GM19452 (cell line): ENCODE measurements around the gene CCDC57.

Experiments used
- ATAC-seq: cut with Tn5 transposase; IDR thresholded peaks from one replicate; pipeline ENCODE4 v1.9.1; 2021; ENCODE audit not compliant: unreplicated experiment

The CCDC57 gene

DNA sequence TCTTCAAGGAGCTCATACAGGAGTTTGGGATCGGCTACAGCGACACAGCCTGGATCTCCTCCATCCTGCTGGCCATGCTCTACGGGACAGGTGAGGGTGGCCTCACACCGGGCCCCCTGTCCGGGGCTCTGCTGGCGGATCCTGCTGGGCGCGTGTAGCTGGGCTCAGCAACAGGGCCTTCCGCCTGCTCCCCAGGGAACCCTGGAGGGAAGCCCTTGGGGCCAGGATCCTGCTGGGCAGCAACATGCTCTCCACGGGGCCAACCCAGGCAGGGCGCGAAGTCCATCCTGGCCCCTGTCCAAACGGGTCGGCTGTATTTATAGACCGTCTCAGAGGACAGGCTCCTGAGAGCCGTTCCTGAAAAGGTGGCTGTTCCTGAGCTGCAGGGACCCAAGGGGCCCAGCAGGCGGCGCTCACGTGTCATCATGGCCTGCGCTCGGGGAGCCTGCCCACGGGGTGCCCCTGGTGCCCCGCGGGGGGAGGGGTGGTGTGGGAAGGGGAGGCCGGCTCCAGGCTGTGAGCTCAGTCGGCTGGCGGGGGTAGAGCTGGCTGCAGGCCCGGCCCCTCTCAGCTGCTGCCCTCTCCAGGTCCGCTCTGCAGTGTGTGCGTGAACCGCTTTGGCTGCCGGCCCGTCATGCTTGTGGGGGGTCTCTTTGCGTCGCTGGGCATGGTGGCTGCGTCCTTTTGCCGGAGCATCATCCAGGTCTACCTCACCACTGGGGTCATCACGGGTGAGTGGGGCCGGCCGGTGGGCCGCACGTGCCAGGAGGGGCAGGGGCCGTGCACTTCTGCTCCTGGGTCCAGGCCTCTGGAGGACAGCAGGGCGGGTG lies 23.7 kb upstream of the CCDC57 start:
- ATAC-seq = no peak

DNA sequence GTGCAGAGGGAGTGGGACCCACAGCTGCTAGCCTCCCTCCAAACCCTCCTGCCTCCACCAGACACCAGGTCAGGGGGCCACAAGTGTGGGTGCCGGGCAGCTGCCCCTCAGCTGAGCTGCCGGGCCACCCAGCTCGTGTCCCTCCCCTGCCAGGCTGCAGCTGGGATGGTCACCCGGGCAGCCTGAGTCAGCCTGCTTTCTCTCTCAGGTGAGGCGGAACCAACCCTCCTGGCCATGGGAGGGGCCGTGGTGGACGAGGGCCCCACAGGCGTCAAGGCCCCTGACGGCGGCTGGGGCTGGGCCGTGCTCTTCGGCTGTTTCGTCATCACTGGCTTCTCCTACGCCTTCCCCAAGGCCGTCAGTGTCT lies 23.1 kb upstream of the CCDC57 start:
- no peak for ATAC-seq

DNA sequence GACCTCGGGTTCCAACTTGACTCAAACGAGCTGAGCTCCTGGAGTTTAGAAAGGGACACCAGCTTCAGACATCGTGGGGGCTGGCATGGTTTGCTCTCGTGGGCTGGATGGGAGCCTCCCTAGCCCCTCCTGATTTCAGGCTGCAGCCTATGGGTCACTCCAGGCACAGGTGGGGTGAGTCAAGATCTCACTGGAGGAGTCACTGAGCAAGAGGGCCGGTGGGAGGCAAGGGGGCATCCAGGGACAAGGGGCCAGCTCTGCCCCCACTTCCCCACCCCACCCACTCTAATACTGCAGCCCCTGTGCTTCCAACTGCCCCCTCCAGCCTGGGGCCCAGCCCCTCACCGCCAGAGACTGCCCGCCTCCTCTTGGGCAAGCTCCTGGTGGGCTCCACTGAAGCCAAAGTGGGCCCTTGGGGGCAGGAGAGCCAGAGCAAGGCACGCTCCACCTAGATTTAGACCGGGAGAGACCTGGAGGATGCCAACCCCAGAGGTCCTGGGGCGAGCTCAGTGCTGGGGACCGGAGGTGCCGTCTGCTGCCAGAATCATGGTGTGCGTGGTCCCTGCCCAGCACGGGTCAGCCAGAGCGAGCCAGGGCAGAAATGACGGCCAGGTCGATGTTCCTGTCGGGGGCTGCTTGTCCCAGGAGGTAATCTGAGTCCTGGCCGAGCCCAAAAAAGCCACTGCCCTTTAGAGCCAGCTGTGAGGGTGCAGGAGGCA lies 22.6 kb upstream of the CCDC57 start:
- ATAC-seq = no peak

DNA sequence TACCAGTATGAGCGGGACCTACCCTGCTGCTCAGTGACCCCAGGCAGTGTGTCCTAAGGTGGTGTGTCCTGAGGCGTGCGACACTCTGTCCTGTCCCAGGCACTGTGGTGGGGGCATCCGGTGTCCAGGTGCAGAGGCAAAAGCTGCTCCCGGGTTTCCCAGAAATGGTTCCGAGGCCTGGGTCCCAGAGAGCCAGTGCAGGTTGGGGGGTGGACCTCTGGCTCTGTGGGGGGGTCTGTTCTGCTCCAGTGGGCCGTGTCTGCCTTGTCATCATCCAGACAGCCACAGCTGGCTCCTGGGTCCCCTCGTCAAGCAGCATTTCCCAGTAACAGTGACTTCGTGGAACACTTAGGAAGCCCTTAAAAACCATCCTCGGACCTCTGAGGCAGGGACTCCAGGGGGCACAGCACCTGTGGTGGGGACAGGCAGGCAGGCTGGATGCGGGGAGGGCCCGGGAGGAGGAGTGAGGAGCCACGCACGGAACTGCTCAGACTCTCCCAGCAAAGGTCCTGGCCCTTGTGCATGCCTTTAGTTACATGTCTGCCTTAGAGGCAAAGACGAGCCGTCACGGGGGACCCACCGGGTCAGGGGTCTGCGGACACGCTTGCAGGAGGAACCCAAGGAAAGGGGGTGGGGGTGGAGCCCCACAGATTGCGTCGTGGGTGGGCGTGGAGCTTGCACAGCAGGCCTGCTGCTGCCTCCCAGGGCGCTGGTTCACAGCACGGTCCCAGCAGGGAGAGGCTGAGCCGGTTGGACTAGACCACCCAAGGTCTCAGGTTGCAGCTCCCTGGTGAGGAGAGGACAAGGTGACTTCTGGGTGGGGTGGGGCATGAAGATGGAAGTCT lies 21.8 kb upstream of the CCDC57 start:
- no peak for ATAC-seq

DNA sequence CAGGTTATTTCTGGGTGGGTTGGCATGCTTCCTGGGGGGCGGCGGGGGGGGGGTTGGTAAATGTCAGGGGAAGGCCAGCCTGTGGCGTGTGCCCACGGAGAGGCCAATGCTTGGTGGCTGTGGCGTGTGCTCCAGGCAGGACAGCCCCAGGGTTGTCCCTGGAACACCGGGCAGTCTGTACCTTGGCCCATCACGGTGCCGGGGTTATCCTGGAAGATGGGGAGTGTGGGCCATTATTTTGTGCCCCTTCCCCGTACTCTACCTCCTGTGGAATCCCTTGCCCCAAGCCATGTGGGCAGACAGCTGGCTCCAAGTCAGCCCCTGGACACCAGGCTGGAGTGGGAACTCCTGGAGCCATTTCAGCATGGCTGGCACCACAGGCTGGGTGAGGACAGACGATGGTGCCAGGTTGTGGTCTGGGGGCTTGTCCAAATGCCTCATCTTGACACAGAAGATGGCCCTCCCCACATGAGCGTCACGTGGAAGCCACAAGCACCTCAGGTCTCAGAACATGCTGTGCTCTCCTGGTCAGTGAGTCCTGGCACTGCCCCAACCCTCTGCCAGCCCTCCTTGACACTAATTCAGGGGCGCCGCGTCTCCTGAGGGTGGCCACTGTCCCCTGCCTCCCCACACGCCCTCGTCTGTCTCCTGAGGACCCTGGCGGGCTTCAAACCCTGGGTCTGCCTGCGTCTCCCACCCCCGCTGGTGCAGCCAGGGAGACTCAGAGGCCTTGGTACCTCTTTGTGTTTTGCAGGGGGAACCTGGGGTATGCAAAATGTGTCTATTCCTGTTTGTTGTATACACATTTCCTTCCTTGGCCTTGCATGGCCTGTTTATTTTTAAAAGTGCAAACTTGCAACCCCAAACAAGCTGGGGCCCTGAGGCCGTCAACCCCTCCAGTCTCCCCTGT lies 20.5 kb upstream of the CCDC57 start:
- no peak for ATAC-seq

DNA sequence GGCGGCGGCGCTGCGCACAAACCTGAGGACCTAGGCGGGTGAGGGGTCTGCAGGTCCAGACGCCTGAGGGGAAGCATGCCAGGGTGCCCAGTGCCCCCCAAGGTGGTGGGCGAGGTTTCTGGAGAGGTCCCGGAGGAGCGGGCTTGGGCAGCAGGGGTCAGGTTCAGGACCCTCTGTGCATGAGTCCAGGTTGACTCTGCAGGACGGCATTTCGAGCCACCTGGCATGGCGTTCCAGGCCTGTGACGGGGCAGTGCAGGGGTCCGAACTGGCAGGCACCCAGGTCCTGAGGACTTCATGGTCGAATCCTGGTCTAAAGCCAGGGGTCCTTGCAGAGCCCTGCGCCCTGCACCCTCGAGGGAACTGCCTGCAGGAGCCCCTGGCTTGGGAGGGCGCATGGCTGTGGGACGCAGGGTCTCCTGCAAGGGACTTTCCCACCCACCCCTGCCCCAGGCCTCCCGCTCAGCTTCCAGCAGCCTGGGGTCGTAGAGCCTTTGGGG lies 19.7 kb upstream of the CCDC57 start:
- no peak for ATAC-seq

DNA sequence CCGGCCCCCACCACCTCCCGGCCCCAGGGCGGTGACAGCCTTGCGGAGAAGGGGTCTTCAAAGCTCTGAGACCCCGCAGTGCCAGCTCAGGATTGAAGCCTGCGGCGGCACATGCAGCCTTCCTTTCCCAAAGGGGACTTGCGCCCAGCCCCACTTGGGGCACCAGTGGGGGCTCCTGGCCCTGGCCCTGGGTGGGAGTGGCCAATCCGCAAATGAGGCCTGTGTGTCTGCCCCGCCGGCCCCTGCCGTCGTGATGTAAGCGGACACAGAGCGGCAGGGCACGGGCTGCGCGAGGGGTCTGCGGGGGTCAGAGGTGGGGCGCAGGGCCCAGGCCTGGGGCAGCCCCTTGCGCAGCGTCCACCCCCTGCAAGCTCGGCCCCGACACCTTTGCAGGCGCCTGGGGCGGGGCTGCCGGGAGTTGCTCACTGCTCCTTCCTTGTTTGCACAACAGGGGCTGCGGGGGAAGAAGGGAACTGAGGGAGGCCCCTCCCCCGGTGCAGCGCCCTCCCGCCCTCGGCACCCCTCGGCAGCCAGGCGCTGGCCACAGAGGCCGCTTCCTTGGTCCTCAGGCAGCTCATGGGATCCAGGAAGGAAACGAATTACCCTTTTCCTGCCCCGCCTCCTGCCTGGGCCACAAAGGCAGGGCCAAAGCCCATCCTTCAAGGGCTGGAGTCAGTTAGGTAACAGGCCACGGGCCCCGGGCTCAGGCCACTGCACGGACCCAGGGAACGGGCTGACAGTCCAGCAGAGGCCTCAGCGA lies 19.1 kb upstream of the CCDC57 start:
- ATAC-seq = peak; percentile 12

DNA sequence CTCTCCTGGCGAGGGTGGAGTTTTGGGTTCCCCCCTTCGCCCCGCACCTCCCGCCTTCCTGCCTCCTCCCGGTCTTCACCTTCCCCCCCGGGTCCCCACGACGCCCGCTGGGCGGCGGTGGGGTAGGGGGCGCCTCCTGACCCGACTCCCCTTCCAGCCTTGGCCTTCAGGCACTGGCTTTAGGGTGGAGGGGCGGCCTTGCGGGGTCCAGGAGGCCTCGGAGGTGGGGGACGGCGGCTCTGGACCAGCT lies 18.6 kb upstream of the CCDC57 start:
- ATAC-seq = no peak

DNA sequence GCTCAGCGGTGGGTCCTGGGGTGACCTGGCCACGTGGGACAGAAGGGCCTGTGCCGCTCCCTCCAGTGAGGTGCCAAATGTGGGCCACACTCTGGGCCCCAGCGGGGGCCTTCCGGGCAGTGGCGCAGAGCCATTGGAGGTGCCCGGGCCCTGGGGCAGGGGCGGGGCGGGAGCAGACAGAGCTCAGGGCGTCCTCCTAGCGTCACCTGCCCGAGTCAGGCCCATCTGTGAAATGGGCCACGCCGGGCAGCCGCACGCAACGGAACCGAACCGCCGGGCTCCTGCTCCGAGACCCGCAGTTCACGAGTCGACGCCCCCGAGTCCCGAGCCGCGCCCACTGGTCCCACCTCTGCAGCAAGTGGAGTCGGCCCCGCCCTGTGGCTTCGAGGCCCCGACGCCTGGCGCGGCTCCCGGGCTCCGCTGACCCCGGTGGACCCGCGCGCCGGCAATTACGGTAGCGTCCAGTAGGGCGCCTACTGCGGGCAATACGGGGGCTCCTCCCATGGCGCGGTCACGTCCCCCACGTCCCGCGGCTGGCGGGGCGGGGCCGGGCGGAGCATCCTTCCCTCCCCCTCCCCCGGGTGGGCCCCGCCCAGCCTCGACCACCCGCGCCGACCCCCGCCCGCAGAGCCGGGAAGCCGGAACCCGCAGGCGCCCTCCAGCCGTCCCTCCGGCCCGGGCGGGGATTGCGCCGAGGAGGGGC lies 18.1 kb upstream of the CCDC57 start:
- ATAC-seq = peak; percentile 31

DNA sequence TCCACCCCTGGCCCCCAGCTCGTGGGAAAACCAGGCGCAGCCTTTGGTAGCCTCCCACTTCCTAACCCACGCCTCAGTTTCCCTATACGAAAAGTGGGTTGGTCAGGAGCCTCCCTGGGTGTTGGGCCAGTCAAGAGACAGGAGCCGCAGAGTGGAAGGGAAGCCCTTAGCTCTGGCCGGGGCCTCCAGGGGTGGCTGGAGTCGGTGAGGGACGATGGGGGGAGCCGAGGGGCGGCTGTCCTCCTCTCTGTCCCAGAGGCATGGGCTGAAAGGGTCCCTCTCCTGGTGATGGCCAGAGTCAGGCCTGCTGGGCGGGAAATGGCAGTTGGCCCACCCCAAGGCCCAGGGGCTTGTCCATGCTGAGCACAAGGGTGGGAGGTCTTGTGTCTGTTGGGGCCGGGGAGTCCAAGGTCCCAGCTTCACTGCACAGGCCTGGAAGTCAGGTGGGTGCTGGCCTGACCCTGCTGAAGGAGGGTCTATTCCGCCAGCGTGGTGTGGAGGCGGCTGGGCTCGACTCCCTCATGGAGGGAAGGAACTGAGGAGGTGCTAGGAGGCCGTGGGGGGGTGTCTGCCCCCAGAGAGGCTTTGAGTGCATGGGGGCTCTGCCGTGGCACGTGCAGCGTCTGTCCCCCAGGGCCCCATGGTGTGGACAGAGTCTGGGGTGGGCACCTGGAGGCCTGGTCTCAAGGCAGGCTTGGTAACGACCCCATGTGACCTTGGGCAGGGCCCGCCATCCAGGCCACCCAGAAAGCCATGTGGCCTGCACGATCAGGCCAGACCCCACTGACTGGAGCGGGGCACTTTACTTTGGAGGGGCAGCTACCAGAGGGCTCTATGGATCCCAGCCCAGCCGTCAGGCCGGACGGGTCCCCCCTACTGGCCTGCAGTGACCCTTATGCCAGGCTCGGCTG lies 17.3 kb upstream of the CCDC57 start:
- no peak for ATAC-seq

DNA sequence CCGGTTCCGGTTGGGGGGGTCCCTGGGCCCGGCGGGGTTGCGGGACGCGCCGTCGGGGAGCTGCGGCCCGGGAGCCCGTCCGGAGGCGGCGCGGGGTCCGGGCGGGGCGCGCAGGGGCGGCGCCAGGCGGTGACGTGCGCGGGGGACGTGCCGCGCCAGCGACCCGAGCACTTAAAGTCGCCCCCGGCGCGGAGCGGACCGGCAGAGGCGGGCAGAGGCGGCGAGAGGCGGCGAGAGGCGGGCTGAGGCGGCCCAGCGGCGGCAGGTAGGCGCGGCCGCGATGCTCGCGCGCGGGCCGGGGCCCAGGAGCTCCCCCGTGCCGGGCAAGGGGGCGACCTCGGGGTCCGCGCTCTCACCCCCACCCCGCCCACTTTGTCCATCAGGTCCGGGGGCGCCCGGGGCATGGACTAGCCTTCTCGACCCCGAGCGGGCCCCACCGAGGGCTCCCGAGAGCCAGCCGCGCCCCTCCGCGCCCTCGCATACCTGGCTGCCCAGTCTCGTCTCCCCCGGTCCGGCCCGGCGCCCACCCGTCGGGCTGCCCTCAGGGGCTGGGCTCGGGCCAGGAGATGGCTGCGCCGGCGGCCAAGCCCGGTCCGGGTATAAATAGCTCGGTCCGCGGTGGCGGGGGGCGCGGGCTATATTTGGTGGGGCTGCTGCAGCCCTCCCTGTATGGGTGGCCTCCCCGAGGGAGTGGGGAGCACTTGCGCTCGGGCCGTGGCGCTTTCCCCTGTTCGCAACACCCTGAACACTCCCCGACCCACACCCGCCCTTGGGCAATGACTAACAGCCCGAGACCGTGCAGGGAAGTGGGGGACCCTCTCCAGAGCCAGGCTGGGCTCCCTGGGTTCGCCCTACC lies 16.4 kb upstream of the CCDC57 start, which contains the start of gene SLC16A3:
TSS of gene SLC16A3 (plus strand) at position 201 of the 856 bp plus-strand sequence. CDS start 6,967 bp downstream, outside the sequence.
- peak; percentile 41 for ATAC-seq

DNA sequence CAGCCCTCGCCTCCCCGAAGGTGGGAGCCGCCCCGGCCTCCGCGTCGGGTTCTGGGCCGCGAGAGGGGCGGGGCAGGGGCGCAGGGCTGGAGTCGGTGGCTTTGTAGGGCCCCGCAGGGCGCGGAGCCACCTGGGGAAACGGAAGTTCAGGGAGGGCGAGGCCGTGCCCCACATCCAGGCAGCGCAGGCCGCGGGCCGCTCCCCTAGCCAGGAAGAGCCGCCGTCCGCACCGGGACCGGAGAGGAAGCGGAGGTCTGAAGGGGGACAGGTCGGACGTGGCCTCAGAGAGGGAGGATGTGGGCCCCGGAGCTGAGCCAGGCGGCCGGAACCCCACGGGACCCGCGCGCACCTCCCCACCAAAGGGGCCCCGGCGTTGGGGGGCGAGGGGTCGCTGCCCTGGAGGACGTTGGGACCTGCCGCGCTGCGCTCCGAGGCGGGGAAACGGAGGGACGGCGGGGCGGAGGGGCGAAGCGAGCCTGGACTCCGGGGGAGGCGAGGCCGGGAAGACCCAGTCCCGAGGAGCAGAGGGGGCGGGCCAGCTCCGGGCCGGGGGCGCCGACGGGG lies 15.7 kb upstream of the CCDC57 start:
- ATAC-seq = no peak

DNA sequence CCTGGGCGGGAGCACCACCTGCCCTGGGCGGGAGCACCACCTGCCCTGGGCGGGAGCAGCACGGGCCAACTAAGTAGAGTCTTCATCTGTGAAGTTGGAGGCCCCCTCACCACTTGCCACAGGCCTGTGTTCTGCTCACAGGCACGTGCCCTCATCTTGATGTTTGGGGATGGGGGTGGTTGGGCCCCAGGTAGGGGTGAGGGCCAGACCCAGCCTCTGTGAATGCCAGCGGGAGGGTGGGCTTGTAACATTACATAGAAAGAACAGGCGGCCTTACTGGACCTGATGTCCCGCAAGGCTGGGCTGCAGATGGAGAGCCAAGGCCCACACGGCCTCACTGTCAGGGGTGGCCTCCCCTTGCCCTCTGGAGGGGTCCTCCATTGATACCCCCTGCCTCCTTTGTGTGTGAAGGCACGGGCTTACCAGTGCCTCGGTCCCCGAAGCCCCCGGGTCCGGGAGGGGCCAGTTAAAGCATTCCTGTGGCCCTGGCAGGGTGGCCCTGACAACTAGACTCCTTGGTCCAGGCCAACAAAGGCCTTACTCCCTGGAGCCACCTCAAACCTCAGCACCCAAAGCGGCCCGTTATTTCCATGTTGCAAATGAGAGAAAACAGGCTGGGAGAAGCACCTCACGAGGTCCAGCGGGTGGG lies 15.1 kb upstream of the CCDC57 start:
- no peak for ATAC-seq

DNA sequence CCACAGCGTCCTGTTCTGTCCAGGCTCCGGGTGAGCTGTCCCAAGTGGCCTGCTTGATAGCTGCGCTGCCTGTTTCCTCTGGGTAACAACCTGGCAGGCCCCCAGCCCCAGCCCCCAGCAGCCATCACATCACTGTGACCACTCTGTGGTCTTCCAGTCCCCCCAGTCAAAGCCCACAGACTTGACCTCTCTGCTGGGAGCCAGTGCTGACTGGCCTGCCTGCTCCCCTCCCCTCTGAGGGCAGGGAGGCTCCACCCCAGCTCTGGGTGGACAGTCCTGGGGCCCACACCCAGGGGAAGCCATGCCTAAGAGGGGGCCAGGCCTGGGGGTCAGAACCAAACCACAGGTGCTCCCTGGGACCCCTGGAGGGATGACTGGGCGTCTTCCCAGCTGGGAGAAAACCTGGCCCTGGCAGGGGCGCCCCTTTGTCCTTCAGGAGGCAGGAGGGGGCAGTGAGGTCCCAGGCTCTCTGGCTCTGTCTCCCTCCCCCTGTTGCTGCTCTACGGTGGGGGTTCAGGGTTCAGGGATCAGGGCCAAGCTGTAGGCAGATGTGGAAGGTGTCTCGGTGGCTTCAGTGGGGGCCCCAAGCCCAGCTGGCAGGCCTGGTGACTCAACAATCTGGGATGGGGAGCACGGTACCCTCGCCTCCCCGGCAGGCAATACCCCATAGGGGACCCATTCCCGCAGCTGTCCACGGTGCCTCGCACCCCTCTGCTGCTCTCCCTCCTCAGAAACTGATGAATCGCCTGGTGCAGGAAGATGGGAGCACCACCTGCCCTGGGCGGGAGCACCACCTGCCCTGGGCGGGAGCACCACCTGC lies 14.4 kb upstream of the CCDC57 start:
- ATAC-seq = no peak

DNA sequence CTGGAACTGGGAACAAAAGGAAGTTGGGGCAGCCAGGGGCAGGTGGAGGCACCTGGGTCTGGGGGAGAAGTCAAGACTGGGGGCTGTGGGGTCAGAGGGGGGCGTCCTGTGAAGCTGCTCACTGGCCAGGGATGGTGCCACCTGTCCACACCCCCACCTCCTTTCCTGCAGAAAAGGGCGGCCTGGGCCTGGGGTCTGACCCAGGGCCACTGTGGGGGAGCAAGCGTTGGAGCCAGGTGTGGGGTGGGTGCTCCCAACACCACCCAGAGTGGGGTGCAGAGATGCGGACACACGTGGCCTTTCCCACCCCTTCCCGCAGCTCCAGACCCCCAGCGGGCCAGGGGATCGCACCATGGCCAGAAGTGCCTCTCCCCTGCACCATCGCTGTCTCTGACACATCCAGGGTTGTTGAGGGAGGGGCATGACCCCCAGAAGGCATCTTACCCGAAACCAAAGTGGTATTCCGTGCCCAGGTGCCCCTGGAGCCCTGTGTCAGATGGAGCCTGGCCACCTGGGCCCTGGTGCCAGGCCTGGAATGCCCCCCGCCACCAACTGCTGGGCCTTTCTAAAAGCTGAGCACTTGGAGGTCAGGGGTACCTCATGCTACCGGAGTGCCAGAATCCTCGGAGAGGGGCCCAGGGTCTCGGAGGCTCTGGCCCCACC lies 13.6 kb upstream of the CCDC57 start:
- no peak for ATAC-seq
